Type B pancreatic cell (in vitro differentiated cells): ENCODE measurements around the gene GAPDHS. TPM values are rescaled to one million over a fixed set of nuclear protein-coding genes. Genes with fewer than 3 reads are reported as not detected.

ENCODE experiments used
- DNase-seq: peaks from one replicate; pipeline ENCODE4 v3.0.0; 2021; ENCODE audit warnings: mixed read lengths; ENCODE audit not compliant: unreplicated experiment; ENCODE audit errors: extremely low spot score
- H3K27ac Mint-ChIP-seq: 2 replicates; pipeline ENCODE4 v1.8.0; 2021; ENCODE audit warnings: mild to moderate bottlenecking, mixed read lengths
- H3K27me3 Mint-ChIP-seq: 2 replicates; pipeline ENCODE4 v1.8.0; 2021; ENCODE audit warnings: mixed read lengths
- H3K36me3 Mint-ChIP-seq: 2 replicates; pipeline ENCODE4 v1.8.0; 2021; ENCODE audit warnings: mixed read lengths
- H3K4me1 Mint-ChIP-seq: one replicate; pipeline ENCODE4 v1.8.0; 2021; ENCODE audit warnings: mixed read lengths; ENCODE audit not compliant: unreplicated experiment
- H3K4me3 Mint-ChIP-seq: 2 replicates; pipeline ENCODE4 v1.8.0; 2021; ENCODE audit warnings: mild to moderate bottlenecking, mixed read lengths
- H3K9me3 Mint-ChIP-seq: 2 replicates; pipeline ENCODE4 v1.8.0; 2021; ENCODE audit warnings: mixed read lengths
- CTCF ChIP-seq: fragments of 200-600 bp; sonication (generic); conservative IDR thresholded peaks from 2 replicates; pipeline ENCODE4 v1.5.0; 2021; ENCODE audit warnings: antibody characterized with exemption, mild to moderate bottlenecking
- total RNA-seq: library from RNA; stranded (reverse); gene quantifications from 2 replicates; pipeline ENCODE4 v1.2.1, GENCODE V29; 2021; ENCODE audit warnings: low replicate concordance

Gene GAPDHS
- total RNA-seq, 1 donor from 2014 or later = not detected

DNA sequence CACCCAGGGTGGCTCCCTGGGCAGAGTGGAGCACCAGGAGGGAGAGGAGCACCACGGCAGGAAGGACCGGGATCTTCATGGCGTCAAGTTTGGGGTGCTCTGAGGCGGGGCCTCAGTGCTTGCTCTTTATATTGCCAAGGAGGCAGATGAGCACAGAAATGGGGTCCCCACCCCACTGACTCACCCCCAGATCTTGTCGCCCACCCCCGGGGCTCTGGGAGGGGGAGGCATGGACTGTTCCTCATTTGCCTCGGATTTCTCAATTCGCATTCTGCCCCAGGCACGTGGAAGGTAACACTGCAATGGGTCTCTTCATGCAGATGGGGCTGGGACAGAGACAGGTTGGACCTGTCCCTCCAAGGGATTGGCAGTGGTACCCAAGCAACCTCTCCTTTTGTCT lies 42.9 kb upstream of the GAPDHS start, which contains the start of gene KRTDAP:
KRTDAP (minus strand) TSS at position 101 of the 400 bp plus-strand sequence; CDS start at position 79, 22 bp downstream.
- Mint-ChIP-seq H3K4me3 (no peak within 1 kb of the TSS), H3K36me3 (no peaks in the 10 kb centered on the region)

GRCh38 chr19:35491836-35492360 lies 41.4 kb upstream of the GAPDHS start:
- TF ChIP-seq CTCF = no peak

More for the DNA sequence above, 42.9 kb upstream of the GAPDHS start, which contains the start of gene KRTDAP:
- no peak for DNase-seq
- no peak within 1 kb of the TSS for H3K27ac Mint-ChIP-seq
- TF ChIP-seq CTCF = no peak
- no peaks in the 10 kb centered on the region for H3K9me3 Mint-ChIP-seq
- H3K4me1 Mint-ChIP-seq = no peaks in the 10 kb centered on the region
- peaks cover 26% of the 10 kb centered on the region for H3K27me3 Mint-ChIP-seq

DNA sequence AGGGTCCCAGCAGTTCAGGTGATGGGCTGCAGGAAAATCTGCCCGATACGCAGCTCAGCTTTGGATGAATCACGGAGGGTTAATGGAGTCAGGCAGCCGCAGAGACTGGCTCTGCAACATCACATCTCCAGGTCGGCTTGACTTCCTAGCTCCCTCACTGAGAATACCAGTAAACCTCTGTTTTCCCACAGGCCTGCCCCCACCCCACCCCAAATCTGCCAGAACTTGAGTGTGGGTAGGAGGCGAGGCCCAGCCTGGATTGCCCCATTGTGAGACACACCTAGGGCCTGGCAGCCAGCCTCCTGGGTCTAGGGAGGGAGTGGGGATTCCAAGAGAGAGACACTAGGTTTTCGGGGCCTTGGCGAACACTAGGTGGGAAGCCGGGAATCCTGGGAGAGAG lies 39.3 kb upstream of the GAPDHS start:
- no peak overlapping the region for H3K27ac Mint-ChIP-seq
- peaks cover 16% of the 10 kb centered on the region for H3K27me3 Mint-ChIP-seq
- H3K9me3 Mint-ChIP-seq = no peaks in the 10 kb centered on the region
- no peak for TF ChIP-seq CTCF
- no peaks in the 10 kb centered on the region for H3K36me3 Mint-ChIP-seq
- no peak for DNase-seq
- H3K4me3 Mint-ChIP-seq = no peak overlapping the region
- H3K4me1 Mint-ChIP-seq = no peaks in the 10 kb centered on the region

More at GRCh38 chr19:35491836-35492360, 41.4 kb upstream of the GAPDHS start:
- Mint-ChIP-seq H3K27ac (peak overlapping the region; percentile 24), H3K9me3 (no peaks in the 10 kb centered on the region), H3K4me1 (no peaks in the 10 kb centered on the region), H3K4me3 (no peak overlapping the region), H3K36me3 (no peaks in the 10 kb centered on the region), H3K27me3 (peaks cover 22% of the 10 kb centered on the region)
- DNase-seq = no peak

GRCh38 chr19:35495107-35496064 lies 37.9 kb upstream of the GAPDHS start:
- TF ChIP-seq CTCF = peak; percentile 92

DNA sequence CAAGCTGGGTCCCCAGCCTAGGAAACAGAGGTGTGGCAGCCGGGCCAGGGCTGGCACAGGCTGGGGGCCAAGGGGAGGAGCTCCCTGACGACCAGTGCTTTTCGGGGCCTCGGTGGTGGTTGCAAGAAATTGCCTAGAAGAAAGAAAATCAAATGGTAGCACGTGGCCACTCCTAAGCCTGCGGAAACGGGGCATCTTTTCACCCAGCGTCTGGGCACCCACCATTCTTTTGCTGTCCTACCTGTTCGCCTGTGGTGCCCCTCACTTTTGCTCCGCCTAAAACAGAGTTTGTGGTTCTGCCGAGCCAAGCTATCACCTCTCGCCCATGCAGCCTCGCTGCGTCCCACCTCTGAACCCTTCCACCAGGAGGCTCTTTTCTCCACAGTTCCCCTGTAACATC lies 35.9 kb upstream of the GAPDHS start:
- H3K4me3 Mint-ChIP-seq = no peak overlapping the region
- no peaks in the 10 kb centered on the region for H3K36me3 Mint-ChIP-seq
- peaks cover 3% of the 10 kb centered on the region for H3K27me3 Mint-ChIP-seq
- no peak for DNase-seq
- no peaks in the 10 kb centered on the region for H3K4me1 Mint-ChIP-seq
- TF ChIP-seq CTCF = no peak
- no peaks in the 10 kb centered on the region for H3K9me3 Mint-ChIP-seq
- H3K27ac Mint-ChIP-seq = no peak overlapping the region

More at GRCh38 chr19:35495107-35496064, 37.9 kb upstream of the GAPDHS start:
- Mint-ChIP-seq H3K9me3 (no peaks in the 10 kb centered on the region), H3K27ac (peak overlapping the region; percentile 53), H3K4me1 (no peaks in the 10 kb centered on the region), H3K27me3 (peaks cover 12% of the 10 kb centered on the region), H3K4me3 (peak overlapping the region; percentile 44), H3K36me3 (no peaks in the 10 kb centered on the region)
- DNase-seq = no peak
